ENCODE measurements around the gene CCDC169.
"Not testable (repeated sequence)": the region's sequence is repeated elsewhere in the genome, so short reads cannot be mapped to it uniquely, and the experiment has no call there.

Gene CCDC169

GRCh38 chr13:36297366-36298338 lies at the start of gene CCDC169:
TSS of gene CCDC169 (minus strand) at chr13:36297814. CDS start at chr13:36297719, 95 bp downstream.
- DNase-seq = peak; percentile 47 to 52

- DNase-seq = peak; percentile 89
Measured at GRCh38 chr13:36346222-36347083, 48.8 kb upstream of the CCDC169 start, which contains the start of gene SPART. TSS of gene SPART (minus strand) at chr13:36346394. CDS start at chr13:36335830, 10,564 bp downstream.

GRCh38 chr13:36345438-36346221 lies 48.0 kb upstream of the CCDC169 start:
- DNase-seq = peak; percentile 24 to 43

- peak in 1 of 2 donors; percentile 3 for DNase-seq
Measured at GRCh38 chr13:36344886-36345437, 47.3 kb upstream of the CCDC169 start.

GRCh38 chr13:36344173-36344572 lies 46.6 kb upstream of the CCDC169 start:
- no peak for DNase-seq

GRCh38 chr13:36343766-36344165 lies 46.2 kb upstream of the CCDC169 start:
- no peak for DNase-seq

GRCh38 chr13:36342715-36343114 lies 45.1 kb upstream of the CCDC169 start:
- DNase-seq = no peak

- no peak for DNase-seq
Measured at GRCh38 chr13:36341718-36342117, 44.1 kb upstream of the CCDC169 start.

- DNase-seq = no peak
Measured at GRCh38 chr13:36339600-36340155, 42.1 kb upstream of the CCDC169 start.

- DNase-seq = no peak
Measured at GRCh38 chr13:36337938-36338641, 40.5 kb upstream of the CCDC169 start.

- DNase-seq = no peak
Measured at GRCh38 chr13:36332986-36333385, 35.4 kb upstream of the CCDC169 start.

- not testable (repeated sequence) for DNase-seq
Measured at GRCh38 chr13:36332255-36332654, 34.6 kb upstream of the CCDC169 start.

GRCh38 chr13:36331280-36331679 lies 33.7 kb upstream of the CCDC169 start:
- no peak for DNase-seq

- no peak for DNase-seq
Measured at GRCh38 chr13:36329361-36329760, 31.7 kb upstream of the CCDC169 start.

GRCh38 chr13:36328821-36329220 lies 31.2 kb upstream of the CCDC169 start:
- no peak for DNase-seq

GRCh38 chr13:36325912-36326311 lies 28.3 kb upstream of the CCDC169 start:
- DNase-seq = no peak

GRCh38 chr13:36324881-36325280 lies 27.3 kb upstream of the CCDC169 start:
- DNase-seq = not testable (repeated sequence)

GRCh38 chr13:36323951-36324566 lies 26.4 kb upstream of the CCDC169 start:
- no peak for DNase-seq

GRCh38 chr13:36323408-36323807 lies 25.8 kb upstream of the CCDC169 start:
- no peak for DNase-seq

- not testable (repeated sequence) for DNase-seq
Measured at GRCh38 chr13:36319793-36320192, 22.2 kb upstream of the CCDC169 start.
